Fibroblast of upper back skin (primary cell): Measurements from ENCODE around the gene VSX1.

Experiments used
- DNase-seq: peaks from one replicate; pipeline ENCODE4 v3.0.0-alpha.2; 2013

The VSX1 gene

GRCh38 chr20:25051386-25052155 lies 30.4 kb downstream of the VSX1 start:
- DNase-seq = no peak

DNA sequence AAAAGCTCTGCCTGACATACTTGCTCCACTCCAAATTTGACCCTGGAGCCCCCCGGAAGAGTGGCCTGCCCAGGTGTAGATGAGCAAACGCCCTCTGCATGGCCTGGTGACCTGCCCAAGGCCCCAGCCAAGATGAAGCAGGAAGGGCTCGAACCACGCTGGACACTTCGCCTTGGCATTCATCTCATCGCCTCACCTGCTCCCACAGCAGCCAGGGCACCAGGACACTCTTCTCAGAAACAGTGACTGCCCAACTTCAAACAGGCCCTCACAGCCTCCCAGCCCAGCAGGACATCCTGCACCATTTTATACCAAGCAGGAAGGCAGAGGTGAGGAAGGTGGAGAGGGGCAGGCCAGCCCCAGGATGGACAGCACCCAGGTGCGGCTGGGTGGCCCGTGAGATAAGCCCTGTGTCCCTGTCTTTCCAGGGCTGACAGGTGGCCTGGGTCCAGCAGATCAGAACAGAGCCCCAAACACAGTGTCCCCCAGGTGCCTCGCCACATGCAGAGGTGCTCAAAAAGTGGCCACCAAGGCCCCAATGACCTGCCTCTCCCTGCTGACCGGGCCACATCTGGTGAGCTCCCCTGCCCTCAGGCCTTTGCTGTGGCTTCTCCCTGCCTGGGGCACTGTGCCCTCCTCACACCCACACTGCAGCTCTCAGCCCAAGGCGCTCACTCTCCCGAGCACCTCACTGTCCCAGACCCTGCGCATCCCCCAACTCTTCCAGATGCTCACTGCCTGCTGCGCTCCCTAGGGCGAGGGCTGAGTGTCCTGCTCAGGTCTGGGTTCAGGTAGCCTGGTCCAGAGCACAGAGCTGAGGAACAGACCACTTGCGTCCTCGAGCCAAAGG lies 31.2 kb downstream of the VSX1 start:
- DNase-seq = no peak

- no peak for DNase-seq
Measured at GRCh38 chr20:25050082-25050481, 31.9 kb downstream of the VSX1 start.

GRCh38 chr20:25049261-25050060 lies 32.5 kb downstream of the VSX1 start:
- no peak for DNase-seq

DNA sequence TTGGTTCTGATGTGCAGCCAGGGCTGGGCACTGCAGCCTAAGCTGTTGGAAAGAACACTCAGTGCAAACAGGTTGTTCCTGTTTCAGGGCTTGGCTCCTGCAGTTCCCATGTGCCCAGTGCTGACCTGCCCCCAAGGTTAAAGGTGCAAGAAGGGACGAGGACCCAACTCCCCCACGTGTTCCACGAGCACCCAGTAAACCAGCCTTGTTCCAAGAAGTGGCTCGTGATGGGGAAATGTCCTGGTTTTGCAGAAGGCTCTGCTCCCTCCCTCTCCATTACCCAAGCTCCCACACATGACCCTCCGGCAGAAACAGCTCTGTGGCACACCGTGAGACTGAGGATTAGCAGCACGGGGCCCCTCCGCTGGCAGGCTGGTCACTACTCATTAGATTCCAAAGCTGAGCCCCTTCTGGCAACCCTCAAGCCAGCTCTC lies 33.4 kb downstream of the VSX1 start:
- DNase-seq = no peak

DNA sequence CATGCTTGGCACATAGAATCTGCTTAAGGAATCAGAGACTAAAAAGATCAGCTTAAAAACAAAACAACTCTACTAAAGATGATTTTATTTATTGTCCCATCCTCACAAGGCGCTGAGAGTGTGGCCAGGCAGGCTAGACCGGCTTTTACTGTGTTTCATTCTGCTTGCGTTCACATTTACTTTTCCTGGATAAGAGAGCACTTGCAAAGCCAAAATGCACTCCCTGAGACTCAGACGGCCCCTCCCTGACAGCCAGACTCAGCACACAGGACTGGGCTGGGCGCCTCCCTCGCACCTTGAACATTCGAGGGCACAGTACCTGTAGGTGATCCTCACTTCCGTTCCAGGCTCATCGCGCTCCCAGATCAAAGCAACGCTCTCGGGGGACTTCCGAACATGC lies 34.2 kb downstream of the VSX1 start:
- no peak for DNase-seq

- no peak for DNase-seq
Measured at GRCh38 chr20:25046736-25047666, 34.9 kb downstream of the VSX1 start.

DNA sequence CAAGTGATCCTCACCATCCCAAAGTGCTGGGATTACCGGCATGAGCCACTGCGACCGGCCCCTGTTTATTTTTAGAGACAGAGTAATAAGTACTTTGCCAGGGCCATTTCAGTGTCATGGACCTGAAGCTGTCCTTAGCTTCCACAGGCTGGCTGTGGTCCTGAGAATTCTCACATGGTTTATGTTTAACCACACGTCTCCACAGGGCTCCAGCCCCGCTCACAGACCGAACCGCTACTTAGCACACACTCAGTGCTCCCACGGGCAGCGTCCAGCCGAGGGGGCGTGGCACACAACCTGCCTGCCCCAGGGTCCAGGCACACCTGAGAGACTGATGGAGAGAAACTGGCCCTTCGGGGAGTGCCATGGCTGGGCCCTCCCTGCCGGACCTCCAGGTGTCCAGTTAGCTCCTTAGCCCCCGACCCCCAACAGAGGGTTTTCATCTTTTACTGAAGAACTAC lies 35.7 kb downstream of the VSX1 start:
- DNase-seq = no peak

DNA sequence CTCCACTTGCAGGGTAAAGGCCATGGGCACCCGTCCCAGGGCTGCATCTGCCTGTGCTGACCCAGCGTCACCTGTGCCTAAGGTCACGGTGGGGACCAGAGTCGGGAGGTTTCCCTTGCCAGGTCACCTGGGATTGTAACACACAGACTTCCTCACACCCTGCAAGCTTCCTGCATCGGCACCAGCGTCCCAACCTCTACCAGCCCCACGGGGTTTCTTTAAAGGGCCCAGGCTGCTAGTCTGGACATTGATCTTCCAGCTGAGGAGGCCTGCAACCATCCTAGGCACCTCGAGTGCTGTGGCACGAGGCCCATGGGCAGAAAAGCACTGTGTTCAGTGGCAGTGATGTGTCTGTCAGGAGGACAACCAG lies 36.6 kb downstream of the VSX1 start:
- no peak for DNase-seq

GRCh38 chr20:25044660-25045342 lies 37.1 kb downstream of the VSX1 start:
- DNase-seq = no peak

DNA sequence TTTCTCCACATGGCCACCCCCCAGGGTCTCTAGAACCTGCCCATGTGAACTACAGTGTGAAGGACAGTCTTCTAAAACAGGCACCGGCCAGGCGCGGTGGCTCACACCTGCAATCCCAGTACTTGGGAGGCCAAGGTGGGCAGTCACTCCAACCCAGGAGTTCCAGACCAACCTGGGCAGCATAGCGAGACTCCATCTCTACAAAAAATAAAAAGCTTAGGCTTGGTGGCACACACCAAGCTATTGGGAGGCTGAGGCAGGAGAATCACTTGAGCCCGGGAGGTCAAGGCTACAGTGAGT lies 37.7 kb downstream of the VSX1 start:
- no peak for DNase-seq

GRCh38 chr20:25043499-25044260 lies 38.3 kb downstream of the VSX1 start:
- DNase-seq = no peak

DNA sequence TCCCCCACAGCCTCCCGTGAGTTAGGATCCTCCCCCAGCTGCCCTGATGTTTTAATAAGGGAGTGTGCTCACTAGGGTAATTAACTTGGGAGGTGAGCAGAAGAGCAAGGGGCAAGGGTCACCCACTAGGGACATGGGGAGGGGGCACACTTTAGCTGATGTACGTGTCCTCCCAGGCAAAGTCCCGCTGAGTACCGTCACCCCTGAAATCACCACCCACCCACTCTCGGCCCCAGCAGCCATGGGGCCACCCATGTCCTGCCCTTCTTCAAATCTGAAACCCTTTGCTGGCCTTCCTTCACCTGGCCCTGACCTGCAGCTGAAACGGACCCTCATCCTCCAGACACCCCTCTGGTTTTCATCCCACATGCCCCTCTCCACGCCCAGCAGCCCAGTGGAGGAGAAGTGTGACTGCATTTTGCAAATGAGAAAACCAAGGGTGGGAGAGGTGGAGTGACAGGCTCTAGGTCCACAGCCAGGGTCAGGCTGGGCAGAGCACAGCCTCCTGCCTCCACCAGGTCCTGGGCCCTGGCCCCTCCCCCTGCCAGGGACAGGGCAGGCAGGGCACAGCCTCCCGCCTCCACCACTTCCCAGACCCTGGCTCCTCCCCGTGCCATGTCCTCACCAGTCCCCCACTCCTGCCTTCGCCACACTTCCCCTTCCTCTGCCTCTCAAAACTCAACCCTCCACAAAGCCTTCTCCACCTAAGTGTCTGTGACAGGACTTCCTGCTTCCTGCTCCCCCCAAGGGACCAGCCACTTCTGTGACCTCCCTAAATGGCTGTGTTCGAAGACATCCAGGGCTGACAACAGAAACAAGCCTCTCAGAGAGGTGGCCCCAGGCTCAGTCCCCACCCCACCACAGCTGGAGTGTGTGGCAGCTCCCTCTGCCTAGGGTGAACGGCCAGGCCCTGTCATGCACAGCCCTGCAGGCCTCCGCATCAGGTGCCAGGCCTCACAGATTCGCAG lies 39.1 kb downstream of the VSX1 start:
- DNase-seq = no peak

DNA sequence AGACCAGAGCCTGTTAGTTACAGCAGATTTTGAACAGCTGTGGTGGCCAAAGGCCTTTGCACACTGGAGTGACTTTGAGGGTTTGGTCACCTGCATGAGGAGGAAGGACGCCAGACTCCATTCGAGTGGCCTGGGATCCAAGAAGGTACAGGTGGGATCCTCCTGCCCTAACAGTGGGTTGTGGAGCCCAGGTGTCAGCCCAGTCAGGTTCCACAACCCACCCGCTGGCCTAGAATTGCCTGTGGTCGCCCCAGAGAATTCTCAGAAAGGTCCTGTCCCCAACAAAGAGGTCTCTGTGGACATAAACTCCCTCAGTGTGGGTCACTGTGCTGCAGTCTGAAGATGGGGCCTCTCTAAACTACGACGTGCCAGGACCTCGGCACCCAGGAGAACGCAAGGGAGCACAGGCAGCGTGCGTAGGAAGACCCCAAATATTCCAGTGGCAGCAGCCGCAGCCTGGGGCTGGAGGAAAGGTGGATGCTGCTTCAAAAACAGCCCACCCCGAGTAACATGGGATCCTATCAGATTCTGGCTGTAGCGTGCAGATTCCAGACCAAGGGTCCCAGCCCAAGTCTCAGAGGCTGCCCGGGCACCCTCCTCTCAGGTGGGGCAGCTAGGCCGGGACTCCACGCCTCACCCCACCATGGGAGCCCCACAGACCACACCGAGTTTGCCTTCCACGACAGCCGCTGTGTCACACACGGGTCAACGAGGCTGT lies 40.0 kb downstream of the VSX1 start:
- no peak for DNase-seq

DNA sequence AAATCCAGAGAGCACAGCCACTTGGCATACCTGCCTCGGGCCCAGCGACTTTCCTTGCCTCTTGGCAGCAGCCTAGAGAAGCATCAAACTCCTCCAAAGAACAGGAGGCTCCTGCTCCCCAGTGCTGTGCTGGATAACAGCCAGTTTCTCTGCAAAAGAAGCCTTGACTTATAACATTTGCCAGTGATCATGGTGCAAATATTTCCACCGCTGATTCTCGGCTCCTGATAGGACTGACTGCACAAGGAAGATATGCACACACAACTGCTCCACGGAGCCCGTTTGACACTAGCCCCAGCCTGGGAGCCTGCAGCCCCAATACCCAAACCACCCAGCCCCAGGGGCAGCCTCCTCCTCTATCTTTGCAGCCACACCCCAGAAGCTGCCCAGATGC lies 41.5 kb downstream of the VSX1 start:
- peak; percentile 63 for DNase-seq

- peak; percentile 58 for DNase-seq
Measured at GRCh38 chr20:25039697-25040437, 42.1 kb downstream of the VSX1 start.

DNA sequence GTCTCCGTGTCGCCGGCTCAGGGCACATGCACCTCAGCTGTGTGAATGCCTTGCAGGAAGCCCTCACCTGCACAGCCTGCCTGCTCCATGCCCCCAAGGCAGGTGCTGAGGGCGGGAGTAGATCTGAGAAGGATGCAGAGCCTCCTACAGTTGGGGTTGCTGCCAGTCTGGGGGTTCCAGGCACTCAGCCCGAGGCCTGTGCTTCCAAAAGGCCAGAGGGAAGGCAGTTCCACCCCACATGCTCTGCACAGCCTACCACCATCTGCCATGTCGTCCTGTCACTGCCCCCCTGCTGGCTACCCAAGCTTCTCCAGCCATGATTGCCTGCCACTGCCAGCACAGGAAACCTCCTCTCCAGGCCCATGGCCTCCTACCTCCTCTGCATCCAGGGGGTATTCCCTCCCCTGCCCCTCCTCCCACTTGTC lies 43.3 kb downstream of the VSX1 start:
- no peak for DNase-seq

- no peak for DNase-seq
Measured at GRCh38 chr20:25038103-25038410, 43.9 kb downstream of the VSX1 start.
